NK-92 treated with Interleukin-12 subunit alpha and Interleukin-12 subunit beta, amount 100 ng/mL, for 24 hours (cell line): ENCODE results near the gene PTPRN2.
"Not testable (repeated sequence)": the region's sequence is repeated elsewhere in the genome, so short reads cannot be mapped to it uniquely, and the experiment has no call there.

Source experiments
- DNase-seq: peaks from one replicate; lab custom pipeline; 2025; lab: John Stamatoyannopoulos, UW

The PTPRN2 gene

DNA sequence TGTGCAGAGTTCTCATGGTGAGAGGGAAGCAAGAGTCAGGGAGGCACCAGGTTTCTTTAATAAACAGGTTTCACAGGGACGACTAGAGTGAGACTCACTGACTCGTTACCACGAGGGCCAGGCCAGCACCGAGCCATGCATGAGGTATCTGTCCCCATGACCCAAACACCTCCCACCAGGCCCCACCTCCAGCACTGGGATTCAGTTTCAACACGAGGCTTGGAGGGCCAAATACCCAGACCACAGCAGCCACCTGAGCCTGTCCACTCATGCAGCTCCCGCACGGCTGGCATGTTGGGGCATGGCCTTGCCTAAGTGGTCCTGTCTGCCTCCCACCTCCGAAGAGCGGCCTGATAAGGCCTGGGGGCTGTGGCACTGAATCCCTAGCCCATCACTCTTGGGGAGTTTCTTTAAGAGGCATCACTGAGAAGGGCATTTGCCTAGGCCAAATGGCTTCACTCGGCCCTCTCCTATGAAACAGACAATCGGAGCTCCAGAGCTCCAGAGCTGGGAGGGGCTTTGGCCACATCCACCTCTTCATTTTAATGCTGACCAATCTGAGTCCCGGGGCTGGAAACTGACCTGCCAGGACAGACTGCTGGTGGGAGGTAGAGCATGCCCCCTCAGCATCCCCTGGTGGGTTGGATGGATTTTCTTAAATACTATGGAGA is 1093.0 kb downstream of the PTPRN2 start:
- DNase-seq = no peak

DNA sequence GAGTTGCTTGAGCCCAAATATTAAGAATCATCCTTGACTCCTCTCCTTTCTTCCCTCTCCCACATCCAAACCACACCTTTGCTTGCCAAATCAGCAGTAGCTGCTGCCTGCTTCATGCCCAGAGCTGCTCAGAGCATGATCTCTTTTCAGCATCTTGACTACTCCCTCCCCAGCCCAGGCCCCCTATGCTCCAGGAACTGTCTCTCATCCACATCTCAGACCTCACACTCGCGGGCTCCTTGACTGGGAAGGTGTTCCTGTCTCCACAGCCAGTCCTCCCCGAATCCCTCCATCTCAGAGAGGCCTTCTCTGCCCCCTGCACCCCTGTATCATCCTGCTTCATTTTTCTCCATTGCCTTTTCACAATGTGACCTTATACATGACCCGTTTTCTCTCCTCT is 1093.8 kb downstream of the PTPRN2 start:
- DNase-seq = no peak

DNA sequence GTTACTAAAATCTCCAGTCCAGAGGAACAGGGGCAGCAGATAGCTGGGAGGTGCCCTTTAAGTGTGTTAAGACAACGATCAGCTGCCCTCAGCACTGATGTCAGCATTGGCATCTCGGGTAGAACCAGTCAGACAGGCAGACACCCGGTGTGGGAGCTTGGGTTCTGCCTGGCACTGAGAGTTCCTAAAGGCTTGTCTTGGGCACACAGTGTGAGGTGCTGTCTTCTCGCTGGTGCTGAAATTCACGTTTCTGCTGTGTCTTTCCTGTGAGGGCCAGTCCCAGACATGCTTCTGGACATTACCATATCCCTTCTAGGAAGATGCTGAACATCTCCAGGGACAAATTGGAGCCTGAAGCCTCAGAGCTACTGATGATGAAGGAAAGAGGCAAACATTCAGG is 1094.6 kb downstream of the PTPRN2 start:
- DNase-seq = no peak

DNA sequence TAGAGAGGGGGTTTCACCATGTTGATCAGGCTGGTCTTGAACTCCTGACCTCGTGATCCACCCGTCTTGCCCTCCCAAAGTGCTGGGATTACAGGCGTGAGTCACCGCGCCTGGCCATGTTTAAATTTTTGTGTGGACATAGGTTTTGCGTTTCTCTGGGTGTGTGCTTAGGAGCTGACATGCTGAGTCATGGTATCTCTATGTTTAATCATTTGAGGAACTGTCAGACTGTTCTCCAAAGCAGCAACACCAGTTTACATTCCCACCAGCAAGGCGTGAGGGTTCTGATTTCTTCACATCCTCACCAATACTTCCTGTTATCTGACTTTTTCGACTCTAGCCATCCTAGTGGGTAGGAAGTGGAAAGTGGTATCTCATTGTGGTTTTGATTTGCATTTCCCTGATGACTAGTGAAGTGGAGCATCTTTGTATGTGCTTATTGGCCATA is 1097.1 kb downstream of the PTPRN2 start:
- peak; percentile 43 for DNase-seq

DNA sequence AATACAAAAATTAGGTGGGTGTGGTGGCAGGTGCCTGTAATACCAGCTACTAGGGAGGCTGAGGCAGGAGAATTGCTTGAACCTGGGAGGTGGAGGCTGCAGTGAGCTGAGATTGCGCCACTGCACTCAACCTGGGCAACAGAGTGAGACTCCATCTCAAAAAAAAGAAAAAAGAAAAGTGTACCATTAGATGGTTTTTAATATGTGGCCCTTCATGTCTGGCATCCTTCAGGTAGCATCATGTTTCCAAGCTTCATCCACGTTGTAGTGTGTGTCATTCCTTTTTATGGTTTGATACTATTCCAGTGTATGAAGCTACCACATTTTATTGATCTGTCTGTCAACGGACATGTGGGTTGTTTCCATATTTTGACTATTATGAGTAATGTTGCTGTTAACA is 1097.8 kb downstream of the PTPRN2 start:
- not testable (repeated sequence) for DNase-seq
